SU-DHL-6 (cell line): Measurements from ENCODE around the gene CWF19L2.

ENCODE experiments used
- EZH2phosphoT487 ChIP-seq: fragments of 200-600 bp; sonication (generic), shearing (Covaris generic); conservative IDR thresholded peaks from 2 replicates; pipeline ENCODE4 v1.6.1; 2018; ENCODE audit warnings: mild to moderate bottlenecking, antibody characterized with exemption, low read length, moderate library complexity, mixed read lengths
- TF ChIP-seq, protein P1 (sequence below): fragments of 200-600 bp; sonication (generic); IDR thresholded peaks from one replicate; pipeline ENCODE4 v1.5.1; 2017; ENCODE audit warnings: antibody characterized with exemption, mild to moderate bottlenecking, low read length, moderate library complexity; ENCODE audit not compliant: insufficient read depth, poor library complexity, severe bottlenecking

DNA sequence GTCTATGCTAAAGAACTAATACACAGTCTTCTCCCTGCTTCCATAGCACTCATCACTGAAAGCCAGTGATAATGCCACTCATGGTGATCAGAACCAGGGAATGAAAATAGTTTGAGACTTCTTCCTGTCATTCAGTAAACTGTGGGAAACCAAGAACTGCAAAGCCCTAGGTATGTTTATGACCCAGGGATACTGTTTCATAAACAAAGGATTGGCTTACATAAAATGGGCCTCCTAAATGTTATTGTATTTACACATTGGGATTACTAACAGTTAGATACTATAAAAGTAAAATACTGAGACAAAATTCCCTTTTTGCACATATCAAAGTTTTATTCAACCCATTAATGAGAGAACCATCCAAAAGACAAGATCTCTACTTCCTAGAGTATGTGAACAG, 21.3 kb upstream of the CWF19L2 start:
- TF ChIP-seq, protein P1, sequence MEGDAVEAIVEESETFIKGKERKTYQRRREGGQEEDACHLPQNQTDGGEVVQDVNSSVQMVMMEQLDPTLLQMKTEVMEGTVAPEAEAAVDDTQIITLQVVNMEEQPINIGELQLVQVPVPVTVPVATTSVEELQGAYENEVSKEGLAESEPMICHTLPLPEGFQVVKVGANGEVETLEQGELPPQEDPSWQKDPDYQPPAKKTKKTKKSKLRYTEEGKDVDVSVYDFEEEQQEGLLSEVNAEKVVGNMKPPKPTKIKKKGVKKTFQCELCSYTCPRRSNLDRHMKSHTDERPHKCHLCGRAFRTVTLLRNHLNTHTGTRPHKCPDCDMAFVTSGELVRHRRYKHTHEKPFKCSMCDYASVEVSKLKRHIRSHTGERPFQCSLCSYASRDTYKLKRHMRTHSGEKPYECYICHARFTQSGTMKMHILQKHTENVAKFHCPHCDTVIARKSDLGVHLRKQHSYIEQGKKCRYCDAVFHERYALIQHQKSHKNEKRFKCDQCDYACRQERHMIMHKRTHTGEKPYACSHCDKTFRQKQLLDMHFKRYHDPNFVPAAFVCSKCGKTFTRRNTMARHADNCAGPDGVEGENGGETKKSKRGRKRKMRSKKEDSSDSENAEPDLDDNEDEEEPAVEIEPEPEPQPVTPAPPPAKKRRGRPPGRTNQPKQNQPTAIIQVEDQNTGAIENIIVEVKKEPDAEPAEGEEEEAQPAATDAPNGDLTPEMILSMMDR = no peak
- no peak for TF ChIP-seq EZH2phosphoT487
